ENCODE measurements around the gene MAST3. TPM values are rescaled to one million over a fixed set of nuclear protein-coding genes. Genes with fewer than 3 reads are reported as not detected.

Gene MAST3
- total and polyA plus RNA-seq, 2 of the 13 experiments (the other 11 are each of a cell fraction or from before 2014, with no cell fraction given): 4.1 to 4.6 TPM

DNA sequence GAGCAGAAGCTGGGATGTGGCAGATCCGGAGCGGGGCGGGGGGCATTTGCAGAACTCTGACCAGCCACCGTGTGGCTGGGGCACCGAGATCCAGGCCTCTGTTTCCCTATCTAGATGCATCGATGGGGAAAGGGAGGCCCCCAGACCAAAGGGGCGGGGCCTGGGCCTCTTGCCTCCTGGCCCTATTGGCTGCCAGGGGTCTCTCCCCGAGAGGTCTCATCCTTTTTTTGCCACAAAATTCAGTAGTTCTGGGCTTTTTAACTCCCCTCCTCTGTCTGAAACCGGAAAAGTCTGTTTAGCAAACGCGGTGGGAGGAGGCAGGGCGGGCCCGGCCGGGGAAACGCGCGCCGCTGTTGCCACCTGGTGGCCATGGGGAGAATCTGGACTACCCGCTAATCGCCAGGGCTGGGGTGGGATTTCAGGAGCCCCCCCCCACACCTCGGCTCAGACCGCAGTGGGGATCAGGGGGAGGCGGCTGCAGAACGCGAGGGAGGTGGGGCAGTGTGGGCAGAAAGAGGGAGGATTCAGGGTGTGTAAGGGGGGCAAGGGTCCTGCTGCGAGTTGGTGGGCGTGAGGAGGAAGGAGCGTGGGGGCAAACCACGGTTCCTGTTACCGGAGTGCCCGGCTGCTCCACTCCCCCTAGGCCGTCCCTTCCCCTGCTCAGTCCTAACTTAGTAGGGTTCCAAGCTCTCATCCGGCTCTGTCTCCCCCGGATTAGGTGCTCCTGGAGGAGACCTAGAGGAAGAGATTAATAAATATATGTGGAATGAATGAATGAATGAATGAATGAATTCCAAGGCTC is 39.2 kb upstream of the MAST3 start (continued):
- TF ChIP-seq, protein P1, sequence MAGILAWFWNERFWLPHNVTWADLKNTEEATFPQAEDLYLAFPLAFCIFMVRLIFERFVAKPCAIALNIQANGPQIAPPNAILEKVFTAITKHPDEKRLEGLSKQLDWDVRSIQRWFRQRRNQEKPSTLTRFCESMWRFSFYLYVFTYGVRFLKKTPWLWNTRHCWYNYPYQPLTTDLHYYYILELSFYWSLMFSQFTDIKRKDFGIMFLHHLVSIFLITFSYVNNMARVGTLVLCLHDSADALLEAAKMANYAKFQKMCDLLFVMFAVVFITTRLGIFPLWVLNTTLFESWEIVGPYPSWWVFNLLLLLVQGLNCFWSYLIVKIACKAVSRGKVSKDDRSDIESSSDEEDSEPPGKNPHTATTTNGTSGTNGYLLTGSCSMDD (CRISPR knock-in tag; IDR thresholded peaks at IDR 0.05): no peak
- TF ChIP-seq DR1 (CRISPR knock-in tag; IDR thresholded peaks at IDR 0.05): no peak
- TF ChIP-seq PAX8 (CRISPR knock-in tag; IDR thresholded peaks at IDR 0.05; ENCODE audit: borderline replicate concordance): no peak
- TF ChIP-seq POLR2AphosphoS2 (IDR thresholded peaks at IDR 0.05; ENCODE audit: low read depth, low read length): no peak
- peak; percentile 63; the same call in 1 of the 2 replicates for TF ChIP-seq NFKB2 (CRISPR knock-in tag; IDR thresholded peaks at IDR 0.05; ENCODE audit: borderline replicate concordance)
- TF ChIP-seq YY1 (IDR thresholded peaks at IDR 0.05; ENCODE audit: insufficient read depth, insufficient replicate concordance, low read depth, low read length): peak; percentile 40
- no peak for TF ChIP-seq ZSCAN22 (CRISPR knock-in tag; IDR thresholded peaks at IDR 0.05)
- no peak for TF ChIP-seq FOXC1 (CRISPR knock-in tag; IDR thresholded peaks at IDR 0.05; ENCODE audit: borderline replicate concordance)
- TF ChIP-seq, protein P2, sequence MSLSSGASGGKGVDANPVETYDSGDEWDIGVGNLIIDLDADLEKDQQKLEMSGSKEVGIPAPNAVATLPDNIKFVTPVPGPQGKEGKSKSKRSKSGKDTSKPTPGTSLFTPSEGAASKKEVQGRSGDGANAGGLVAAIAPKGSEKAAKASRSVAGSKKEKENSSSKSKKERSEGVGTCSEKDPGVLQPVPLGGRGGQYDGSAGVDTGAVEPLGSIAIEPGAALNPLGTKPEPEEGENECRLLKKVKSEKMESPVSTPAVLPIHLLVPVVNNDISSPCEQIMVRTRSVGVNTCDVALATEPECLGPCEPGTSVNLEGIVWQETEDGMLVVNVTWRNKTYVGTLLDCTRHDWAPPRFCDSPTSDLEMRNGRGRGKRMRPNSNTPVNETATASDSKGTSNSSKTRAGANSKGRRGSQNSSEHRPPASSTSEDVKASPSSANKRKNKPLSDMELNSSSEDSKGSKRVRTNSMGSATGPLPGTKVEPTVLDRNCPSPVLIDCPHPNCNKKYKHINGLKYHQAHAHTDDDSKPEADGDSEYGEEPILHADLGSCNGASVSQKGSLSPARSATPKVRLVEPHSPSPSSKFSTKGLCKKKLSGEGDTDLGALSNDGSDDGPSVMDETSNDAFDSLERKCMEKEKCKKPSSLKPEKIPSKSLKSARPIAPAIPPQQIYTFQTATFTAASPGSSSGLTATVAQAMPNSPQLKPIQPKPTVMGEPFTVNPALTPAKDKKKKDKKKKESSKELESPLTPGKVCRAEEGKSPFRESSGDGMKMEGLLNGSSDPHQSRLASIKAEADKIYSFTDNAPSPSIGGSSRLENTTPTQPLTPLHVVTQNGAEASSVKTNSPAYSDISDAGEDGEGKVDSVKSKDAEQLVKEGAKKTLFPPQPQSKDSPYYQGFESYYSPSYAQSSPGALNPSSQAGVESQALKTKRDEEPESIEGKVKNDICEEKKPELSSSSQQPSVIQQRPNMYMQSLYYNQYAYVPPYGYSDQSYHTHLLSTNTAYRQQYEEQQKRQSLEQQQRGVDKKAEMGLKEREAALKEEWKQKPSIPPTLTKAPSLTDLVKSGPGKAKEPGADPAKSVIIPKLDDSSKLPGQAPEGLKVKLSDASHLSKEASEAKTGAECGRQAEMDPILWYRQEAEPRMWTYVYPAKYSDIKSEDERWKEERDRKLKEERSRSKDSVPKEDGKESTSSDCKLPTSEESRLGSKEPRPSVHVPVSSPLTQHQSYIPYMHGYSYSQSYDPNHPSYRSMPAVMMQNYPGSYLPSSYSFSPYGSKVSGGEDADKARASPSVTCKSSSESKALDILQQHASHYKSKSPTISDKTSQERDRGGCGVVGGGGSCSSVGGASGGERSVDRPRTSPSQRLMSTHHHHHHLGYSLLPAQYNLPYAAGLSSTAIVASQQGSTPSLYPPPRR (CRISPR knock-in tag; IDR thresholded peaks at IDR 0.05; ENCODE audit: borderline replicate concordance): 0 out of 2 replicates have a peak, but pooled peaks have one; percentile 27
- TF ChIP-seq, protein P3, sequence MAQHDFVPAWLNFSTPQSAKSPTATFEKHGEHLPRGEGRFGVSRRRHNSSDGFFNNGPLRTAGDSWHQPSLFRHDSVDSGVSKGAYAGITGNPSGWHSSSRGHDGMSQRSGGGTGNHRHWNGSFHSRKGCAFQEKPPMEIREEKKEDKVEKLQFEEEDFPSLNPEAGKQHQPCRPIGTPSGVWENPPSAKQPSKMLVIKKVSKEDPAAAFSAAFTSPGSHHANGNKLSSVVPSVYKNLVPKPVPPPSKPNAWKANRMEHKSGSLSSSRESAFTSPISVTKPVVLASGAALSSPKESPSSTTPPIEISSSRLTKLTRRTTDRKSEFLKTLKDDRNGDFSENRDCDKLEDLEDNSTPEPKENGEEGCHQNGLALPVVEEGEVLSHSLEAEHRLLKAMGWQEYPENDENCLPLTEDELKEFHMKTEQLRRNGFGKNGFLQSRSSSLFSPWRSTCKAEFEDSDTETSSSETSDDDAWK (CRISPR knock-in tag; IDR thresholded peaks at IDR 0.05): no peak
- TF ChIP-seq CREM (IDR thresholded peaks at IDR 0.05): no peak
- TF ChIP-seq CREM (CRISPR knock-in tag; IDR thresholded peaks at IDR 0.05): no peak
- TF ChIP-seq ZNF605 (CRISPR knock-in tag; IDR thresholded peaks at IDR 0.05): no peak
- TF ChIP-seq TAF15 (IDR thresholded peaks at IDR 0.05; ENCODE audit: low read depth, low read length, poor library complexity, severe bottlenecking): peak; percentile 88
- TF ChIP-seq FOSL1 (CRISPR knock-in tag; IDR thresholded peaks at IDR 0.05; ENCODE audit: borderline replicate concordance): no peak
- TF ChIP-seq TBX2 (CRISPR knock-in tag; IDR thresholded peaks at IDR 0.05; ENCODE audit: borderline replicate concordance): peak; percentile 44; the same call in 1 of the 2 replicates
- no peak for TF ChIP-seq ZBTB20 (CRISPR knock-in tag; IDR thresholded peaks at IDR 0.05; ENCODE audit: borderline replicate concordance, low read depth)
- no peak for TF ChIP-seq ZNF773 (CRISPR knock-in tag; IDR thresholded peaks at IDR 0.05; ENCODE audit: borderline replicate concordance)
- TF ChIP-seq, protein P4, sequence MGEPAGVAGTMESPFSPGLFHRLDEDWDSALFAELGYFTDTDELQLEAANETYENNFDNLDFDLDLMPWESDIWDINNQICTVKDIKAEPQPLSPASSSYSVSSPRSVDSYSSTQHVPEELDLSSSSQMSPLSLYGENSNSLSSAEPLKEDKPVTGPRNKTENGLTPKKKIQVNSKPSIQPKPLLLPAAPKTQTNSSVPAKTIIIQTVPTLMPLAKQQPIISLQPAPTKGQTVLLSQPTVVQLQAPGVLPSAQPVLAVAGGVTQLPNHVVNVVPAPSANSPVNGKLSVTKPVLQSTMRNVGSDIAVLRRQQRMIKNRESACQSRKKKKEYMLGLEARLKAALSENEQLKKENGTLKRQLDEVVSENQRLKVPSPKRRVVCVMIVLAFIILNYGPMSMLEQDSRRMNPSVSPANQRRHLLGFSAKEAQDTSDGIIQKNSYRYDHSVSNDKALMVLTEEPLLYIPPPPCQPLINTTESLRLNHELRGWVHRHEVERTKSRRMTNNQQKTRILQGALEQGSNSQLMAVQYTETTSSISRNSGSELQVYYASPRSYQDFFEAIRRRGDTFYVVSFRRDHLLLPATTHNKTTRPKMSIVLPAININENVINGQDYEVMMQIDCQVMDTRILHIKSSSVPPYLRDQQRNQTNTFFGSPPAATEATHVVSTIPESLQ (CRISPR knock-in tag; conservative IDR thresholded peaks at IDR 0.05): no peak
- TF ChIP-seq ZNF225 (CRISPR knock-in tag; IDR thresholded peaks at IDR 0.05): no peak

Measured in HepG2 (cell line).